B cell (primary cell): Measurements from ENCODE around the gene GRN. TPM values are rescaled to one million over a fixed set of nuclear protein-coding genes. Genes with fewer than 3 reads are reported as not detected.

Experiments used
- ATAC-seq: fragments of 200-7000 bp; cut with Tn5 transposase; one replicate; pipeline ENCODE4 v1.10.0; 2021; ENCODE audit warnings: low read depth, mild to moderate bottlenecking, moderate number of reproducible peaks, moderate library complexity
- CTCF ChIA-PET: fragments of 350-600 bp; sonication (Branson Sonifier 250); formaldehyde crosslinking; loops from one replicate; lab custom pipeline; 2021; ENCODE audit warnings: antibody characterized with exemption, inconsistent platforms; lab: Charles Lee
- POLR2A ChIA-PET: fragments of 350-600 bp; sonication (Branson Sonifier 250); formaldehyde crosslinking; loops from one replicate; lab custom pipeline; 2021; ENCODE audit warnings: antibody characterized with exemption; lab: Charles Lee
- DNase-seq: peaks from one replicate; pipeline ENCODE4 v3.0.0; 2013
- H2AFZ ChIP-seq: 2 replicates; pipeline ENCODE4 v1.6.1; 2012; ENCODE audit warnings: mild to moderate bottlenecking, low read depth, low read length; ENCODE audit not compliant: insufficient read depth, poor library complexity, severe bottlenecking
- H3K27ac ChIP-seq, 2 donors: 1 replicate in 1 of 2; 2 replicates in 1 of 2; pipeline ENCODE4 v1.5.1; 2012 to 2013; ENCODE audit warnings: low read length in 2 of 2, mild to moderate bottlenecking in 2 of 2, moderate library complexity in 1 of 2
- H3K27me3 ChIP-seq, 4 experiments: fragments of 200-600 bp in 1 of 4; sonication (generic) in 1 of 4; replicated peaks in 1 of 4; 1 replicate in 2 of 4; 2 replicates in 2 of 4; pipeline versions ENCODE4 v1.6.1 to v1.7.0; 2013 to 2016; ENCODE audit warnings: low read length in 3 of 4, mild to moderate bottlenecking in 2 of 4, mixed read lengths in 1 of 4, moderate library complexity in 1 of 4; ENCODE audit not compliant: insufficient read depth in 4 of 4, control insufficient read depth in 3 of 4; ENCODE audit errors: control extremely low read depth in 1 of 4
- H3K36me3 ChIP-seq, 2 experiments: replicated peaks in 1 of 2; 1 replicate in 1 of 2; 2 replicates in 1 of 2; pipeline versions ENCODE4 v1.6.1 to v1.7.1; 2013; ENCODE audit warnings: low read length in 1 of 2; ENCODE audit not compliant: insufficient read depth in 2 of 2, control insufficient read depth in 1 of 2; ENCODE audit errors: control extremely low read depth in 1 of 2, extremely low read depth in 1 of 2
- H3K4me1 ChIP-seq, 2 donors: fragments of 200-600 bp in 1 of 2; sonication (generic) in 1 of 2; 1 replicate in 1 of 2; 2 replicates in 1 of 2; pipeline versions ENCODE4 v1.5.1 to v1.6.1; 2013 to 2017; ENCODE audit warnings: low read length in 2 of 2; ENCODE audit not compliant: control insufficient read depth in 2 of 2, insufficient read depth in 2 of 2
- H3K4me2 ChIP-seq: replicated peaks from 2 replicates; pipeline ENCODE3; 2012; ENCODE audit warnings: mild to moderate bottlenecking, low read depth, low read length; ENCODE audit not compliant: poor library complexity, severe bottlenecking
- H3K4me3 ChIP-seq, 5 experiments: fragments of 200-600 bp in 1 of 5; sonication (generic) in 1 of 5; 1 replicate in 3 of 5; 2 replicates in 2 of 5; pipeline versions ENCODE4 v1.5.1 to v1.7.0; 2011 to 2016; ENCODE audit warnings: low read length in 4 of 5, mild to moderate bottlenecking in 4 of 5, low read depth in 2 of 5, control low read depth in 1 of 5, moderate library complexity in 1 of 5; ENCODE audit not compliant: insufficient read depth in 1 of 5; ENCODE audit errors: control extremely low read depth in 1 of 5, extremely low read depth in 1 of 5
- H3K79me2 ChIP-seq: fragments of 200-600 bp; sonication (generic); one replicate; pipeline ENCODE4 v1.6.0; 2016; ENCODE audit warnings: low read length; ENCODE audit not compliant: control insufficient read depth, insufficient read depth
- H3K9ac ChIP-seq: fragments of 200-600 bp; sonication (generic); 2 replicates; pipeline ENCODE4 v1.6.1; 2017; ENCODE audit warnings: mild to moderate bottlenecking, low read length, moderate library complexity
- H3K9me3 ChIP-seq, 3 donors: one replicate each; pipeline versions ENCODE4 v1.6.1 to v1.7.1; 2013; ENCODE audit warnings: low read length in 2 of 3; ENCODE audit not compliant: control insufficient read depth in 2 of 3, insufficient read depth in 1 of 3; ENCODE audit errors: control extremely low read depth in 1 of 3
- H4K20me1 ChIP-seq: 2 replicates; pipeline ENCODE4 v1.6.0; 2012; ENCODE audit warnings: mild to moderate bottlenecking, low read length; ENCODE audit not compliant: insufficient read depth, control insufficient read depth, poor library complexity, severe bottlenecking
- H3K27ac Mint-ChIP-seq: one replicate; pipeline ENCODE4 v1.8.0; 2021; ENCODE audit warnings: mixed read lengths
- H3K27me3 Mint-ChIP-seq: one replicate; pipeline ENCODE4 v1.8.0; 2021; ENCODE audit warnings: mixed read lengths
- H3K4me1 Mint-ChIP-seq: one replicate; pipeline ENCODE4 v1.8.0; 2021; ENCODE audit warnings: mixed read lengths
- H3K4me3 Mint-ChIP-seq: one replicate; pipeline ENCODE4 v1.8.0; 2021; ENCODE audit warnings: mixed read lengths
- H3K9me3 Mint-ChIP-seq: one replicate; pipeline ENCODE4 v1.8.0; 2022; ENCODE audit warnings: mixed read lengths; ENCODE audit not compliant: insufficient read depth
- CTCF ChIP-seq: fragments of 200-600 bp; IDR thresholded peaks from one replicate; pipeline ENCODE4 v1.8.0; 2022; ENCODE audit warnings: antibody characterized with exemption, mild to moderate bottlenecking
- EZH2 ChIP-seq: IDR thresholded peaks from 2 replicates; pipeline ENCODE4 v1.6.1; 2012; ENCODE audit warnings: borderline replicate concordance, low read depth, mild to moderate bottlenecking, moderate library complexity, low read length; ENCODE audit not compliant: insufficient read depth, poor library complexity, severe bottlenecking
- WGBS: methylation state at CpG from one replicate; pipeline ENCODE4 v1.1.5; 2013; ENCODE audit warnings: missing lambda C conversion rate; ENCODE audit not compliant: insufficient coverage; 5-methylcytosine and 5-hydroxymethylcytosine counted together
- intact Hi-C: fragments of 100-400 bp; cut with micrococcal nuclease; formaldehyde crosslinking; loops from one replicate; pipeline ENCODE4 v1.10.0; 2022
- polyA plus RNA-seq: library from polyadenylated mRNA; depleted of rRNA; stranded (reverse); fragments of >200 nt; gene quantifications from 2 replicates; pipeline ENCODE4 v1.2.3, GENCODE V29; 2012
- total RNA-seq, 2 donors: library from RNA; stranded (reverse); fragments of 120-200 nt in 1 of 2; gene quantifications; 1 replicate in 1 of 2; 2 replicates in 1 of 2; pipeline versions ENCODE4 v1.2.3 to v1.2.4, GENCODE V29; 2013 to 2022

GRN gene
- total and polyA plus RNA-seq, 2 donors (not counting 1 experiment from before 2014, with no cell fraction given): 187 to 226 TPM

GRCh38 chr17:44310609-44311376 is 34.3 kb upstream of the GRN start:
- intact Hi-C loops: no loop called here
- H3K27me3 Mint-ChIP-seq: peaks cover 39% of the 10 kb centered on the region
- H3K4me3 Mint-ChIP-seq: no peak overlapping the region
- no peak overlapping the region for H3K27ac ChIP-seq
- H3K36me3 ChIP-seq: no peaks in the 10 kb centered on the region
- no peak overlapping the region for H3K4me3 ChIP-seq
- no peak overlapping the region for H3K4me2 ChIP-seq
- peaks cover 24% of the 10 kb centered on the region for H3K4me1 Mint-ChIP-seq
- DNase-seq: no peak
- no peaks in the 10 kb centered on the region for H4K20me1 ChIP-seq
- TF ChIP-seq CTCF (no peak), EZH2 (no peak)
- no peaks in the 10 kb centered on the region for H3K79me2 ChIP-seq
- 76% methylated on average over 10 of the region's 10 CpGs for WGBS
- no peak overlapping the region for H3K27ac Mint-ChIP-seq
- no peaks in the 10 kb centered on the region for H3K9me3 Mint-ChIP-seq
- no peak for ATAC-seq
- CTCF ChIA-PET: interaction anchor here (0.9 to 1.1 kb wide), 2 partner anchors 21 to 94 kb away, joined by 3 read pairs; no protein-coding TSS in a partner anchor
- H3K4me1 ChIP-seq: peaks cover 32 to 34% of the 10 kb centered on the region in 2 donors
- H3K9ac ChIP-seq: no peak overlapping the region
- peaks cover 0 to 62% (median 24%) of the 10 kb centered on the region in 4 experiments for H3K27me3 ChIP-seq
- H3K9me3 ChIP-seq: peaks cover 0 to 19% (median 0%) of the 10 kb centered on the region in 3 donors
- POLR2A ChIA-PET: no interaction called here
- H2AFZ ChIP-seq: no peak overlapping the region

GRCh38 chr17:44311562-44312181 is 33.4 kb upstream of the GRN start:
- Histone ChIP-seq H4K20me1 (no peaks in the 10 kb centered on the region), H3K4me3 (no peak overlapping the region), H2AFZ (no peak overlapping the region), H3K9ac (no peak overlapping the region), H3K4me1 (peaks cover 39 to 43% of the 10 kb centered on the region in 2 donors), H3K4me2 (no peak overlapping the region), H3K79me2 (no peaks in the 10 kb centered on the region), H3K27ac (no peak overlapping the region), H3K36me3 (no peaks in the 10 kb centered on the region), H3K9me3 (peaks cover 0 to 28% (median 0%) of the 10 kb centered on the region in 3 donors), H3K27me3 (peaks cover 0 to 64% (median 30%) of the 10 kb centered on the region in 4 experiments)
- WGBS: no CpG with 5 or more reads among the region's 5 CpGs
- intact Hi-C loops: no loop called here
- peaks cover 41% of the 10 kb centered on the region for H3K27me3 Mint-ChIP-seq
- ATAC-seq (no peak), DNase-seq (no peak)
- H3K4me1 Mint-ChIP-seq: peaks cover 30% of the 10 kb centered on the region
- H3K4me3 Mint-ChIP-seq: no peak overlapping the region
- CTCF ChIA-PET: no interaction called here
- POLR2A ChIA-PET: no interaction called here
- H3K27ac Mint-ChIP-seq: no peak overlapping the region
- no peaks in the 10 kb centered on the region for H3K9me3 Mint-ChIP-seq
- no peak for TF ChIP-seq CTCF
